Activated CD4-positive, alpha-beta T cell treated with anti-CD3 and anti-CD28 coated beads, Interleukin-2, amount 10 ng/mL, durations not matched to agents 7 days and 5 days (primary cell): ENCODE data around the gene SGPL1. TPM values are rescaled to one million over a fixed set of nuclear protein-coding genes. Genes with fewer than 3 reads are reported as not detected.

Experiments used
- total RNA-seq, 2 experiments: library from RNA; stranded (reverse); gene quantifications; one replicate each; pipeline ENCODE4 v1.2.3, GENCODE V29; 2021

SGPL1 gene
- total RNA-seq, 2 experiments from 2014 or later, result 19.7 to 22.3 TPM

Other genes starting within 250 kb of the SGPL1 start
- 100 to 1,000 TPM in 1 of 2 experiments, 10 to 100 TPM in 1; 99.9 to 116 TPM for gene PRF1, start 213.2 kb upstream of the SGPL1 start, total RNA-seq
- gene ADAMTS14, start 143.4 kb upstream of the SGPL1 start, total RNA-seq, result not detected
- not detected for gene TBATA, start 30.6 kb upstream of the SGPL1 start, total RNA-seq
- gene PCBD1, start 72.6 kb downstream of the SGPL1 start, total RNA-seq, result 10 to 100 TPM; 21.4 to 21.8 TPM